ENCODE measurements around the gene OR12D1.

Gene OR12D1

GRCh38 chr6:29466241-29466640, 51.5 kb downstream of the OR12D1 start:
- no peak for DNase-seq
